Fibroblast of the aortic adventitia (primary cell): ENCODE measurements around the gene OR2D3. TPM values are rescaled to one million over a fixed set of nuclear protein-coding genes. Genes with fewer than 3 reads are reported as not detected.
"Not testable (repeated sequence)": the region's sequence is repeated elsewhere in the genome, so short reads cannot be mapped to it uniquely, and the experiment has no call there.

Source experiments
- DNase-seq: peaks from one replicate; pipeline ENCODE4 v3.0.0-alpha.2; 2010; ENCODE audit warnings: low read depth
- H3K4me3 ChIP-seq: 2 replicates; pipeline ENCODE4 v1.5.1; 2011; ENCODE audit warnings: low read depth, mild to moderate bottlenecking, control low read depth, low read length, moderate library complexity
- CTCF ChIP-seq: IDR thresholded peaks from 2 replicates; pipeline ENCODE4 v1.5.1; 2011; ENCODE audit warnings: mild to moderate bottlenecking, low read length, control low read depth, inconsistent platforms; ENCODE audit not compliant: insufficient read depth
- total RNA-seq: library from RNA; depleted of rRNA; stranded (reverse); fragments of >200 nt; gene quantifications from 2 replicates; pipeline ENCODE4 v1.2.3, GENCODE V29; 2012; ENCODE audit warnings: low replicate concordance

Gene OR2D3
- total RNA-seq = not detected in 2 replicates

- TF ChIP-seq CTCF = no peak
- no peak within 1 kb of the TSS for H3K4me3 ChIP-seq
- no peak for DNase-seq
Observed at GRCh38 chr11:6920702-6921101, at the start of gene OR2D3. TSS of gene OR2D3 (plus strand) at chr11:6921002. CDS start at chr11:6921002, 0 bp downstream.

GRCh38 chr11:6871278-6871677, 49.5 kb upstream of the OR2D3 start:
- no peak overlapping the region for H3K4me3 ChIP-seq
- TF ChIP-seq CTCF = no peak
- DNase-seq = no peak

- no peak for DNase-seq
- TF ChIP-seq CTCF = no peak
- H3K4me3 ChIP-seq = no peak overlapping the region
Observed at GRCh38 chr11:6875761-6876160, 45.0 kb upstream of the OR2D3 start.

- no peak for TF ChIP-seq CTCF
Observed at GRCh38 chr11:6876325-6876724, 44.5 kb upstream of the OR2D3 start, which contains the start of gene OR10A4. TSS of gene OR10A4 (plus strand) at chr11:6876625. CDS start at chr11:6876648, 23 bp downstream.

GRCh38 chr11:6876914-6877313, 43.9 kb upstream of the OR2D3 start:
- no peak for DNase-seq
- no peak for TF ChIP-seq CTCF
- no peak overlapping the region for H3K4me3 ChIP-seq

More at GRCh38 chr11:6876325-6876724, 44.5 kb upstream of the OR2D3 start, which contains the start of gene OR10A4:
- DNase-seq = no peak
- H3K4me3 ChIP-seq = no peak within 1 kb of the TSS

- no peak overlapping the region for H3K4me3 ChIP-seq
- TF ChIP-seq CTCF = no peak
- DNase-seq = no peak
Observed at GRCh38 chr11:6882751-6883150, 38.1 kb upstream of the OR2D3 start.

- not testable (repeated sequence) for H3K4me3 ChIP-seq, DNase-seq
Observed at GRCh38 chr11:6887711-6888110, 33.1 kb upstream of the OR2D3 start.
